ENCODE results near the gene P2RY2.

GRCh38 chr11:73174495-73174791 lies 43.6 kb upstream of the P2RY2 start:
- TF ChIP-seq CTCF (IDR thresholded peaks at IDR 0.05) (no peak), EZH2phosphoT487 (IDR thresholded peaks at IDR 0.05) (no peak)

Measured in neural progenitor cell (in vitro differentiated cells).